DMS53 (cell line): Measurements from ENCODE around the gene OR52E8.
A peak's percentile ranks its signal among the peaks of the same experiment; 100 is the strongest.

Experiments used
- DNase-seq: peaks from one replicate; lab custom pipeline; 2025; lab: John Stamatoyannopoulos, UW

Gene OR52E8

DNA sequence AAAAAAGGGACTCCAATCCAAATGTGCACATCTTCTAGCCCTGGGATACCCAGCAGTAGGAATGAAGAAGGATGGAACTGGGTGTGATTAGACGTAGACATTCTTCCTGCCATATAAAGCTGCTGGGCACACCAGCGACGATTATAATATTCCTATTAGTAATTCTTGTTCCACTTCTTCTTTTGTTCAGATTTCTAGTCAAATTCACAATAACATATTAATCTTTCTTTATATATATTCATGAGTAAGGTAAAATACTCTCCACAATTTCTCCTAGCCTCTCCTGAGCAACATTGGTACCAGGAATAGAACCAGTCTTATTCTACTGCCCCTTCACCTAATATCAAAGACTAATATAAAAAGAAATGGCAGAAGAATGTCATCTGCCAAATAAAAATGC, at the start of gene OR52E8:
OR52E8 (minus strand) TSS at position 101 of the 400 bp plus-strand sequence; CDS start at position 101, 0 bp downstream.
- no peak for DNase-seq

DNA sequence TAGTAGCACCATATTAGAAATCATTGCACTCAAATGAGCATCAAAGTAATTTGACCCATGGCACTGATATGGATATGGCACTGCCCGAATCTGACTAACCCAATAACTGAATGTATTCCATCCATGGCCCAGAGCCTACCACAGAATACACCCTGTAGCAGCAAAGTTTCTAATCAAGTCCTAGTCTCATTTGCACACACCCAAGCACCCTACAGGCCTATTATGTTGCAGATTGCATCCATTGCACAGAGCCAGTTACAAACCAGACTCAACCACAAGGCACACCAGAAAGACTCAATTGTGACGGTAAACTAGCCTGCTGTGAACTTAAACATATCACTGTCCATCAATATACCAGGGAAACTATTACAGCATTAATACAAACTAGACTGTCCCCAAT, 42.0 kb upstream of the OR52E8 start:
- no peak for DNase-seq

- DNase-seq = no peak
Measured at GRCh38 chr11:5892908-5893307, 35.4 kb upstream of the OR52E8 start, which contains the start of gene OR52E5. OR52E5 (plus strand) TSS chr11:5893208; CDS start chr11:5900777, 7,569 bp downstream.

DNA sequence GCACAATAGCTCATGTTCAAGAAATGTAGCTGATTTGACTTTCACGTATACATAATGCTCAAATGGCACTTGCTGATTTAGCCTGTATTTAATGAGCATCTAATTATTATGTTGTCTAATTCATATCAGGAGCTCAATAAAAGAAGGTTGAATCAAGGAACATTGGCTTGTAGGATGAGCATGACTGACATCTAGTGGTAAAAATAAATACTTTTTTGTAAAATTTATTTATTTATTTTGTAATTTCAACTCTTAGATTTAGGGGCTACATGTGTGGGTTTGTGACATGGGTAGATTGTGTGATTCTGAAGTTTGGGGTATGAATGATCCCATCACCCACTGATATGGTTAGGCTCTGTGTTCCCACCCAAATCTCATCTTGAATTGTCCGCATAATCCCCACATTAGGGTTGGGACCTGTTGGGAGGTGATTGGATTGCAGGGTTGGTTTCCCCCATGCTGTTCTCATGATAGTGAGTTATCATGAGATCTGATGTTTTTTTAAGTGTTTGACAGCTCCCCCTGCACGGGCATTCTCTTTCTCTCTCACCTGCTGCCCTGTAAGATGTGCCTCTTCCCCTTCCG, 33.8 kb upstream of the OR52E8 start:
- DNase-seq = peak; percentile 46

- no peak for DNase-seq
Measured at GRCh38 chr11:5887661-5888060, 30.2 kb upstream of the OR52E8 start.

DNA sequence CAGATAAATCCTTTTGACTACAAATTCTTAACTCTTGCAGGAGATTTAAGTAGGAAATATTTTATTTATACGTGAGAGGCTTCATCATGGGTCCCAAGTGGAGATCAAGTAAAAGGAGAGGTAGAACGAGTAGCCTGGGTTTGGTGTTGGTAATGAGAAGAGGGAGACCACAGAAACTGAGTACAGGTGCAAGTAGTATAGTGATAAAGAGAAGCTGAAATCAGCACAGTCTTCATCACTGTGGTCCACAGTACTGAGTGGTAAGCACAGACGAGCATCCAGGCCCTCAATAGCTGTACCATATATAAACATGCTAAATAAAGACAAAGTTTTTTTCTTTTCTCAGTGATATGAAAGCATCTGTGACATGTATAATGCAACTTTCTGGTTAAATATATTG, 29.7 kb upstream of the OR52E8 start:
- DNase-seq = no peak

- no peak for DNase-seq
Measured at GRCh38 chr11:5881756-5882155, 24.3 kb upstream of the OR52E8 start.

DNA sequence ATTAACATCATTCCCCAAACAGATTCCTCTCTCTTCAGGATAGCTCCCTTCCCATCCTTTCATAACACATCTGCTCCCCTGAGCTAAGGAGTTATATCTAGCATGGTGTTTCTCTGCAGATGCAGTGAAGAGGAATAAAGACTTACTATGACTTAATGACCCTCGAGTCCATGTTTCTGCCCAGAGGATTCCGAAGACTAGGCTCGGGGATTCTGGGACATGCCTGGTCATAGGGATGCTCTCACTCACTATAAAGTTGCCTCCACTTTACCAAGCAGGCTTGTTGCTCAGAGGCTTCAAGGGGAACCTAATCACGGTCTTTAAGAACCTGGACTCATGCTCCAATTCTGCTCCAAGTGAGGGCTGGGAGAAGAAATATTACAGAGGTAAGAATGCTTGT, 22.8 kb upstream of the OR52E8 start, which contains the start of gene OR52E4:
OR52E4 (plus strand) TSS at position 301 of the 400 bp plus-strand sequence. CDS start 3,664 bp downstream, outside the sequence.
- no peak for DNase-seq

GRCh38 chr11:5878564-5878963, 21.1 kb upstream of the OR52E8 start:
- no peak for DNase-seq

- DNase-seq = no peak
Measured at GRCh38 chr11:5865826-5866225, 8.3 kb upstream of the OR52E8 start.

DNA sequence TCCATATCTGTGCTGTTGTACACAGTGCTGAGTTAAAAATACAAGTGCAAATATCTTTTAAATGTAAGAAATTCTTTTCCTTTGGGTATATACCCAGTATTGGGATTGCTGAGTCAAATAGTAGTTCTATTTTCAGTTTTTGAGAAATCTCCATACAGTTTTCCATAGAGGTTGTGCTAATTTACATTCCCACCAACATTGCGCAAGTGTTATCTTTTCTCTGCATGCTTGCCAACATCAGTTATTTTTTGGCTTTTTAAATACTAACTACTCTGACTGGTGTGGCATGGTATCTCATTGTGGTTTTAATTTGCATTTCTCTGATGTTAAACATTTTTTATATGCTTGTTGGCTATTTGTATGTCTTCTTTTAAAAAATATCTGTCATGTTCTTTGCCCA, 6.5 kb downstream of the OR52E8 start:
- DNase-seq = no peak

- no peak for DNase-seq
Measured at GRCh38 chr11:5847711-5848110, 9.8 kb downstream of the OR52E8 start.

GRCh38 chr11:5846701-5847100, 10.8 kb downstream of the OR52E8 start:
- no peak for DNase-seq

- DNase-seq = no peak
Measured at GRCh38 chr11:5841797-5842196, 15.7 kb downstream of the OR52E8 start, which contains the start of gene OR52E6. OR52E6 (minus strand) TSS chr11:5841897; CDS start chr11:5841897, 0 bp downstream.

DNA sequence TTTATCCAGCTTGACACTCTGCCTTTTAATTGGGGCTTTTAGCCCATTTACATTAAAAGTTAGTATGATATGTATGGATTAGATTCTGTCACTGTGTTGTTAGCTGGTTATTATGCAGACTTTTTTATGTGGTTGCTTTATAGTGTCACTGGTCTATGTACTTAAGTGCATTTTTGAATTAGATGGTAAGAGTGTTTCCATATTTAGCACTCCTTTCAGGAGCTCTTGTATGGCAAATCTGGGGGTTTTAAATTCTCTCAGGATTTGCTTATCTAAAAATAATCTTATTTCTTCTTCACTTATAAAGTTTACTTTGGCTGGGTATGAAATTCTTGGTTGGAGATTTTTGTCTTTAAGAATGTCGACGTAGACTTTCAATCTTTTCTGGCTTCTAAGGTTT, 19.8 kb downstream of the OR52E8 start:
- no peak for DNase-seq

DNA sequence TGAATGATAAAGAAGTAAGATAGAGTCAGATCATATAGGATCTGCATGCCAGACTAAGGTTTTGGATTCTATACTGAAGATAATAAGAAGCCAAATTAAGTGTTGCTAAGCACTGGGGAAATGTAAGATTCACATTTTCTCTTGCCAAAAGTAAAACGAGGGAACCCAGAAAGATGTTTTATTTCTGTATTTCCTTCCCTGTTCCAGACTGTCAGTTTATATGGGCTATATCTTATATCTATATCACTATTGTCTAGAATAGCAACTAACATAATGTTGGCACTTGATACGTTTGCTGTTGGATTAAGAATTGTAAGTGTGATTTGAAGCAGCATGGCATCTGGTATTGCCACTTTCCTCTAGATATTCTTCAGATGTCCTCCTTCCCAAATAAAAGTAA, 24.0 kb downstream of the OR52E8 start:
- DNase-seq = no peak

DNA sequence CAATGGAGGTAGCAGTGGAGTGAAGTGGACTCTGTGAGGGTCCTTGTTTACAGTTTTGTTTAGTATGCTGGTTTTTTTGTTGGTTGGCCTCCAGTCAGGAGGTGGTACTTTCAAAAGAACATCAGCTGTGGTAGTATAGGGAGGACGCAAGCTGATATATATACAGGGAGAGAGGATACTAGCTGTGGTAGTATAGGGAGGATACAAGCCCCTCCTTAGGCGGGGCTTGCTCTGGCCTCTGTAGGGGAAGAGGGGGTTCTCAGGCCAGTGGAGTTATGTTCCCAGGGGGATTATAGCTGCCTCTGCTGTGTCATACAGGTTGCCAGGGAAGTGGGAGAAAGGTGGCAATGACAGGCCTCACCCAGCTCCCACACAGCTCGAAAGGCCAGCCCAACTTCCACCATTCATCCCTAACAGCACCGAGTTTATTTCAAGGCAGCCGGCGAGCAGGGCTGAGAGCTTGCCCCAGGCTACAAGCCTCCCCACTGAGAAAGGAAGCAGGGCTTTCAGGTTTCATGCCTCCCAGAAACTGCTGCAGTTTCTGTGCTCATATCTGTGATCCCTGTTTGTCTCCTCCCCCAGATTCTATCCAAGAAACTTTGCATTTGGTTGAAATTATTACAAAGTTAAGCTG, 26.2 kb downstream of the OR52E8 start:
- no peak for DNase-seq

GRCh38 chr11:5818245-5818886, 39.1 kb downstream of the OR52E8 start:
- DNase-seq = peak; percentile 10

DNA sequence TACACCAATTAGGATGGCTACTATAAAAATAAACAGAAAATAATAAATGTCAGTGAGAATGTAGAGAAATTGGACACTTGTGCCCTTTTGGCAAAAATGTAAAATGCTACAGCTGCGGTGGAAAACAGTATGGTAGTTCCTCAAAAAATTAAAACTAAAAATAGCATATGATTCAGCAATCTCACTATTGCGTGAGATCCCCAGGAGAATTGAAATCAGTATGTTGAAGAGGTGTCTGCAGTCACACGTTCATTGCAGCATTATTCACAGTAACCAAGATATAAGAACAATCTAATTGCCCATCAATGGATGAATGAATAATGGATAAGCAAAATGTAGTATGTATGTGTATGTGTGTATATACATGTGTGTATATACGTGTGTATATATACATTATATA, 42.0 kb downstream of the OR52E8 start:
- DNase-seq = no peak

DNA sequence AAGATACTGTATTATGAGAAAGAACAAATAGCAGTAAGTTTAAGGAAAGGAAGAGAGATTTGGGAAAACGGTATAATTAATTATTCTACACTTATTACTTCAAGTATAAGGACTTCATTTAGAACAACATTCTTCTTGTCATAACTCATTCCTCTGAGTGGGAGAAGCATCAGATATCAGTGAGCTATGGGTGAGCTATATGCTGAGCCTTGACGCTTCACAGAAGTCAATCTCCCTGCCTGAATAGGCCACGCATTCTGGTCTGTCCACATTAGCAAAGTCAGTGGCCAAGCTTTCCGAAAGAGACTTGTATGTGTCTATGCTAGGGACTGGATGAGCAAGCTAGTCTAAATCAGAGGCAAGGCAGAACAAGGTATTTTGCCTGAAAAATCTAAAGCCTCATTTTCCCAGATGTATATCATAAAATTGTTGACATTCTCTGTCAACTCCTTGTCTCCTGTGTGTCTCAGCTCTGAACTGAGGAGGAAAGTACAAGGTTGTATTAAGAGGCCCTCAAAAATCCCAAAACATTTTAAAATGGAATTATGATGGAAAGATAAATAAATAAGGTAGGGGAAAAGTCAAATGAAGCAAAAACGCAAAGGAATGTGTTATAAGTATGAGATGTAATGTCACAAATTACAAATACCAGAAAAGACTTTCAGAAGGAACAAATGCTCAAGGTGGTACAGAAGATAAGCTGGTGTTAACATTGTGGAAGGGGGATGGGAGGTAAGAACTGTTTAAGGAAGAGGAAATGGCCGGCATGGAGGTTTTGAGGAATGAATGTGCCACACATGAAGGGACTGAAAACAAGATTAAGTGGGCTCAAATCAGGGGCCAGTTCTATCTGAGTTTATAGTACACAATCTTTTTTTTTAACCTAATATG, 47.3 kb downstream of the OR52E8 start:
- peak; percentile 7 for DNase-seq

- DNase-seq = peak; percentile 69
Measured at GRCh38 chr11:5809122-5809519, 48.4 kb downstream of the OR52E8 start.

- DNase-seq = peak; percentile 91
Measured at GRCh38 chr11:5808500-5809121, 48.9 kb downstream of the OR52E8 start, which contains the start of gene OR52N2. OR52N2 (plus strand) TSS chr11:5808924; CDS start chr11:5820336, 11,412 bp downstream.
